ENCODE results near the gene TMEM253. TPM values are rescaled to one million over a fixed set of nuclear protein-coding genes. Genes with fewer than 3 reads are reported as not detected.

The TMEM253 gene
- total RNA-seq, 2 experiments from 2014 or later, result not detected

DNA sequence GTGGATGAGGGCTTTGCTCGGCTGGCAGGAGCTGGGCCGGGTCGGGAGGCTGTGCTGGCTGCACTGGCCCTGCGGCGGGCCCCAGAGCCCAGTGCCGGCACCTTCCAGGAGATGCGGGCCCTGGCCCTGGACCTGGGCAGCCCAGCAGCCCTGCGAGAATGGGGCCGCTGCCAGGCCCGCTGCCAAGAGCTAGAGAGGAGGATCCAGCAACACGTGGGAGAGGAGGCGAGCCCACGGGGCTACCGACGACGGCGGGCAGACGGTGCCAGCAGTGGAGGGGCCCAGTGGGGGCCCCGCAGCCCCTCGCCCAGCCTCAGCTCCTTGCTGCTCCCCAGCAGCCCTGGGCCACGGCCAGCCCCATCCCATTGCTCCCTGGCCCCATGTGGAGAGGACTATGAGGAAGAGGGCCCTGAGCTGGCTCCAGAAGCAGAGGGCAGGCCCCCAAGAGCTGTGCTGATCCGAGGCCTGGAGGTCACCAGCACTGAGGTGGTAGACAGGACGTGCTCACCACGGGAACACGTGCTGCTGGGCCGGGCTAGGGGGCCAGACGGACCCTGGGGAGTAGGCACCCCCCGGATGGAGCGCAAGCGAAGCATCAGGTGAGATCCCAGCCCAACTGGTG, 19.2 kb upstream of the TMEM253 start:
- Mint-ChIP-seq H3K4me1 (ENCODE audit: low read depth) (peaks cover 10% of the 10 kb centered on the region), H3K27ac (no peak overlapping the region), H3K4me3 (no peak overlapping the region), H3K27me3 (peaks cover 8% of the 10 kb centered on the region), H3K36me3 (ENCODE audit: low read depth) (no peaks in the 10 kb centered on the region), H3K9me3 (no peaks in the 10 kb centered on the region)
- no peak for ATAC-seq (ENCODE audit: poor library complexity)
- ChIA-PET CTCF (no interaction called here), POLR2A (no interaction called here)
- DNase-seq, result no peak
- H3K4me1 ChIP-seq (ENCODE audit: insufficient read depth, low read length), result peaks cover 2% of the 10 kb centered on the region
- intact Hi-C loops (cut with DNase I, micrococcal nuclease), result loop anchor here in 1 of 2 experiments (10.0 kb wide), 1 partner anchor 617 kb away; the partner anchor contains the start of genes PIP4P1 and PNP
- H3K27ac ChIP-seq (ENCODE audit: low read depth in 1 of 2, low read length in 2 of 2), result no peak overlapping the region
- H3K9me3 ChIP-seq (ENCODE audit: control insufficient read depth in 1 of 2, insufficient read depth in 1 of 2, low read length in 2 of 2), result no peaks in the 10 kb centered on the region
- H3K27me3 ChIP-seq (ENCODE audit: control insufficient read depth in 1 of 2, insufficient read depth in 2 of 2, low read length in 2 of 2), result no peaks in the 10 kb centered on the region
- H3K36me3 ChIP-seq (ENCODE audit: insufficient read depth, low read length), result no peaks in the 10 kb centered on the region
- no peak overlapping the region for H3K4me3 ChIP-seq (ENCODE audit: low read length)
- TF ChIP-seq, protein P1, sequence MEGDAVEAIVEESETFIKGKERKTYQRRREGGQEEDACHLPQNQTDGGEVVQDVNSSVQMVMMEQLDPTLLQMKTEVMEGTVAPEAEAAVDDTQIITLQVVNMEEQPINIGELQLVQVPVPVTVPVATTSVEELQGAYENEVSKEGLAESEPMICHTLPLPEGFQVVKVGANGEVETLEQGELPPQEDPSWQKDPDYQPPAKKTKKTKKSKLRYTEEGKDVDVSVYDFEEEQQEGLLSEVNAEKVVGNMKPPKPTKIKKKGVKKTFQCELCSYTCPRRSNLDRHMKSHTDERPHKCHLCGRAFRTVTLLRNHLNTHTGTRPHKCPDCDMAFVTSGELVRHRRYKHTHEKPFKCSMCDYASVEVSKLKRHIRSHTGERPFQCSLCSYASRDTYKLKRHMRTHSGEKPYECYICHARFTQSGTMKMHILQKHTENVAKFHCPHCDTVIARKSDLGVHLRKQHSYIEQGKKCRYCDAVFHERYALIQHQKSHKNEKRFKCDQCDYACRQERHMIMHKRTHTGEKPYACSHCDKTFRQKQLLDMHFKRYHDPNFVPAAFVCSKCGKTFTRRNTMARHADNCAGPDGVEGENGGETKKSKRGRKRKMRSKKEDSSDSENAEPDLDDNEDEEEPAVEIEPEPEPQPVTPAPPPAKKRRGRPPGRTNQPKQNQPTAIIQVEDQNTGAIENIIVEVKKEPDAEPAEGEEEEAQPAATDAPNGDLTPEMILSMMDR (IDR thresholded peaks at IDR 0.05), result no peak

DNA sequence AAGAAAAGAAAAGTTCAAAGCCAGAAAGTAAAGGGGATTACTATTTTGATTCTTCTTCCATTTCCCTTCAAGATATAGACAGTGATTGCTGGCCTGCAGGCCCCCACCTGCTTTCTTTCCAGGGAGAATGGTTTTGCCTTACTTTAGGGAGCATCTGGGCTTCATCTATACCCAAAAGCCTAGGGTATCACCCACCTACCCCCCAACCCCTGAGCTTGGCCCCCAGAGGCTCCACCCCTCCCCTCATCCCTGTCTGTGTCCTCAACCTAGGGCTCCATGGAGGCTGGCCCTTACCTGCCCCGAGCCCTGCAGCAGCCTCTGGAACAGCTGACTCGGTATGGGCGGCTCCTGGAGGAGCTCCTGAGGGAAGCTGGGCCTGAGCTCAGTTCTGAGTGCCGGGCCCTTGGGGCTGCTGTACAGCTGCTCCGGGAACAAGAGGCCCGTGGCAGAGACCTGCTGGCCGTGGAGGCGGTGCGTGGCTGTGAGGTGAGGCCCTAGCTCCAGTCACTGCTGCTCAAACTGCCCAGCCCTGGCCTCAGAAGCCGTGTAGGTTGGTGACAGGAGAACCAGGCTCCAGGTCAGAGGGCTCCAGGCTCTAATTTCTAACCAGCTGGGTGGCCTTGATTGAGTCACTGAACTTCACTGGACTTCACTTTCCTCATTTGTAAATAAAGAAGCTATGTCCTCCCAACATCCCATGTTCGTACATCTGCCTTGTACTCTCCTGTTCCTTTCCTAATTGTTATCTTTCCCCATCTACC, 17.1 kb upstream of the TMEM253 start:
- ATAC-seq (ENCODE audit: poor library complexity), result no peak
- Mint-ChIP-seq H3K9me3 (no peaks in the 10 kb centered on the region), H3K4me3 (no peak overlapping the region), H3K27ac (no peak overlapping the region), H3K27me3 (peaks cover 3% of the 10 kb centered on the region), H3K4me1 (ENCODE audit: low read depth) (peaks cover 26% of the 10 kb centered on the region), H3K36me3 (ENCODE audit: low read depth) (peaks cover 6% of the 10 kb centered on the region)
- peaks cover 23% of the 10 kb centered on the region for H3K4me1 ChIP-seq (ENCODE audit: insufficient read depth, low read length)
- H3K27me3 ChIP-seq (ENCODE audit: control insufficient read depth in 1 of 2, insufficient read depth in 2 of 2, low read length in 2 of 2), result no peaks in the 10 kb centered on the region
- intact Hi-C loops (cut with DNase I, micrococcal nuclease), result loop anchor here in 1 of 2 experiments (10.0 kb wide), 1 partner anchor 619 kb away; the partner anchor contains the start of genes PIP4P1 and PNP
- no peak overlapping the region for H3K4me3 ChIP-seq (ENCODE audit: low read length)
- no peaks in the 10 kb centered on the region for H3K9me3 ChIP-seq (ENCODE audit: control insufficient read depth in 1 of 2, insufficient read depth in 1 of 2, low read length in 2 of 2)
- TF ChIP-seq, protein P1 (IDR thresholded peaks at IDR 0.05), result no peak
- CTCF ChIA-PET, result interaction anchor here (0.6 to 1.3 kb wide), 5 partner anchors 8 to 69 kb away, joined by 3 to 5 read pairs (median 3); no protein-coding TSS in a partner anchor
- POLR2A ChIA-PET, result no interaction called here
- H3K36me3 ChIP-seq (ENCODE audit: insufficient read depth, low read length), result no peaks in the 10 kb centered on the region
- no peak overlapping the region for H3K27ac ChIP-seq (ENCODE audit: low read depth in 1 of 2, low read length in 2 of 2)
- DNase-seq, result no peak

- H3K27me3 Mint-ChIP-seq, result peaks cover 3% of the 10 kb centered on the region
- H3K4me1 ChIP-seq (ENCODE audit: insufficient read depth, low read length), result peaks cover 24% of the 10 kb centered on the region
- peaks cover 6% of the 10 kb centered on the region for H3K36me3 Mint-ChIP-seq (ENCODE audit: low read depth)
- no peak overlapping the region for H3K27ac Mint-ChIP-seq
- intact Hi-C loops (cut with DNase I, micrococcal nuclease), result loop anchor here in 1 of 2 experiments (10.0 kb wide), 1 partner anchor 620 kb away; the partner anchor contains the start of genes PIP4P1 and PNP
- H3K9me3 Mint-ChIP-seq, result no peaks in the 10 kb centered on the region
- ChIA-PET POLR2A (no interaction called here), CTCF (interaction anchor here (0.6 to 1.3 kb wide), 4 partner anchors 16 to 69 kb away, joined by 3 to 5 read pairs (median 4); no protein-coding TSS in a partner anchor)
- H3K9me3 ChIP-seq (ENCODE audit: control insufficient read depth in 1 of 2, insufficient read depth in 1 of 2, low read length in 2 of 2), result no peaks in the 10 kb centered on the region
- ATAC-seq (ENCODE audit: poor library complexity) (no peak), DNase-seq (no peak)
- no peaks in the 10 kb centered on the region for H3K36me3 ChIP-seq (ENCODE audit: insufficient read depth, low read length)
- TF ChIP-seq, protein P1 (IDR thresholded peaks at IDR 0.05), result no peak
- peaks cover 32% of the 10 kb centered on the region for H3K4me1 Mint-ChIP-seq (ENCODE audit: low read depth)
- no peak overlapping the region for H3K4me3 Mint-ChIP-seq
- H3K27ac ChIP-seq (ENCODE audit: low read depth in 1 of 2, low read length in 2 of 2), result no peak overlapping the region
- no peaks in the 10 kb centered on the region for H3K27me3 ChIP-seq (ENCODE audit: control insufficient read depth in 1 of 2, insufficient read depth in 2 of 2, low read length in 2 of 2)
- H3K4me3 ChIP-seq (ENCODE audit: low read length), result no peak overlapping the region
Measured at GRCh38 chr14:21084396-21084795, 16.5 kb upstream of the TMEM253 start.
